ENCODE results near the gene DARS2.

GRCh38 chr1:173900992-173901391 lies 76.5 kb downstream of the DARS2 start:
- TF ChIP-seq CTCF (IDR thresholded peaks at IDR 0.05): no peak
- no peak for TF ChIP-seq POLR2A (IDR thresholded peaks at IDR 0.05)
